ENCODE data around the gene PBX3.

DNA sequence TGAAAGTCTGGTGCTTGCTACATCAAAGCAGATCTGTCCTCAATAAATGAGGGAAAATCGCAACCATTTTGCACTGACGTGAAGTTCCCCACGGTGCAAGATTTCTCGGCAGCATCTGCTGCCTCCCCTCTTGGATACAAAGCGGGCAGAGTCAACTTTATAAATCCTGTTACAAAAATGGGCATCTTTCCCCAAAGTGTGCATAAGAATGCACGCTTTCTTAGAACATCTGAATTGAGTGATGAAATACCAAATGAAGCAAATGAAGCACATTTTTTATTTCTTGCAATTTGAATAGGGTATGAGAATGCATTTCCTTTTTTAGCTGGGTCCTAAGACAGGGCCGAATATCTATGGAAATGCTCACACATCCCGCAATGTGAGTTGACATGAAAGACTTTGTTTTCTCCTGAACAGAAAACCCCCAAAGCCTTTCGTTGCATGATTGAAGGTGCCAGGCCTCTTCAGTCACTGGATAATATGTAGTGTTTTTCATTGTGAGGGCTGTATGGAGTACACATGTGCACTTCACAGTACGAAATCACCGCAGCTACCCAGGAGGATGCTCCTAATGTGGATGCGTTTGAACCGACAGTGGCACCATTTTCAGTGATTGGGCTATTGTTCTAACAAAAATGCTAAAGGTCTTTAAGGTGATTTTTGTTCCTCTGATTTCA is 20.6 kb upstream of the PBX3 start:
- TF ChIP-seq CTCF (conservative IDR thresholded peaks at IDR 0.05 in 1 of 2, IDR thresholded peaks at IDR 0.05 in 1 of 2; ENCODE audit: extremely low read depth in 1 of 2, insufficient read depth in 1 of 2, low read depth in 1 of 2, low read length in 2 of 2) (no peak), EZH2 (IDR thresholded peaks at IDR 0.05; ENCODE audit: borderline replicate concordance, low read length) (no peak)
